ENCODE results near the gene DCLRE1B. TPM values are rescaled to one million over a fixed set of nuclear protein-coding genes. Genes with fewer than 3 reads are reported as not detected.

Gene DCLRE1B
- total and polyA plus RNA-seq, 4 donors = 0.82 to 6.6 (median 1.2) TPM

- Histone ChIP-seq H3K4me3 (ENCODE audit: low read depth in 1 of 3, low read length in 3 of 3) (peak within 1 kb of the TSS; percentile 84 to 97 (median 93)), H3K36me3 (ENCODE audit: control insufficient read depth in 4 of 4, insufficient read depth in 3 of 4, low read depth in 1 of 4, low read length in 3 of 4) (no peaks in the 10 kb centered on the region), H3K27ac (ENCODE audit: low read depth in 1 of 2, low read length in 2 of 2) (peak within 1 kb of the TSS; percentile 94 to 100), H3K27me3 (ENCODE audit: control insufficient read depth in 4 of 4, insufficient read depth in 4 of 4, low read length in 3 of 4) (no peaks in the 10 kb centered on the region), H3K9ac (ENCODE audit: low read depth in 1 of 2, low read length in 2 of 2) (peak within 1 kb of the TSS; percentile 70 to 87), H3K4me1 (ENCODE audit: control insufficient read depth in 4 of 4, insufficient read depth in 4 of 4, low read length in 3 of 4) (peaks cover 9 to 47% (median 34%) of the 10 kb centered on the region in 4 donors), H3K9me3 (ENCODE audit: control insufficient read depth in 4 of 4, low read length in 3 of 4) (no peaks in the 10 kb centered on the region)
- TF ChIP-seq, protein P1, sequence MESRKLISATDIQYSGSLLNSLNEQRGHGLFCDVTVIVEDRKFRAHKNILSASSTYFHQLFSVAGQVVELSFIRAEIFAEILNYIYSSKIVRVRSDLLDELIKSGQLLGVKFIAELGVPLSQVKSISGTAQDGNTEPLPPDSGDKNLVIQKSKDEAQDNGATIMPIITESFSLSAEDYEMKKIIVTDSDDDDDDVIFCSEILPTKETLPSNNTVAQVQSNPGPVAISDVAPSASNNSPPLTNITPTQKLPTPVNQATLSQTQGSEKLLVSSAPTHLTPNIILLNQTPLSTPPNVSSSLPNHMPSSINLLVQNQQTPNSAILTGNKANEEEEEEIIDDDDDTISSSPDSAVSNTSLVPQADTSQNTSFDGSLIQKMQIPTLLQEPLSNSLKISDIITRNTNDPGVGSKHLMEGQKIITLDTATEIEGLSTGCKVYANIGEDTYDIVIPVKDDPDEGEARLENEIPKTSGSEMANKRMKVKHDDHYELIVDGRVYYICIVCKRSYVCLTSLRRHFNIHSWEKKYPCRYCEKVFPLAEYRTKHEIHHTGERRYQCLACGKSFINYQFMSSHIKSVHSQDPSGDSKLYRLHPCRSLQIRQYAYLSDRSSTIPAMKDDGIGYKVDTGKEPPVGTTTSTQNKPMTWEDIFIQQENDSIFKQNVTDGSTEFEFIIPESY (IDR thresholded peaks at IDR 0.05) = no peak
- TF ChIP-seq REST (IDR thresholded peaks at IDR 0.05) = peak; percentile 17
- no peak for TF ChIP-seq NR2F2 (IDR thresholded peaks at IDR 0.05)
- peak; percentile 99 for TF ChIP-seq YY1 (IDR thresholded peaks at IDR 0.05)
- no peak for TF ChIP-seq CTCF (IDR thresholded peaks at IDR 0.05; ENCODE audit: low read depth, low read length, missing input control)
- TF ChIP-seq TAF1 (conservative IDR thresholded peaks at IDR 0.05) = peak; percentile 60
- TF ChIP-seq EGR1 (IDR thresholded peaks at IDR 0.05; ENCODE audit: low read depth in 2 of 2) = no peak
- TF ChIP-seq RAD21 (IDR thresholded peaks at IDR 0.05) = peak; percentile 22 to 44
- TF ChIP-seq, protein P2, sequence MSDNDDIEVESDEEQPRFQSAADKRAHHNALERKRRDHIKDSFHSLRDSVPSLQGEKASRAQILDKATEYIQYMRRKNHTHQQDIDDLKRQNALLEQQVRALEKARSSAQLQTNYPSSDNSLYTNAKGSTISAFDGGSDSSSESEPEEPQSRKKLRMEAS (IDR thresholded peaks at IDR 0.05) = peak; percentile 18
- TF ChIP-seq GABPA (IDR thresholded peaks at IDR 0.05 in 1 of 2, conservative IDR thresholded peaks at IDR 0.05 in 1 of 2) = peak; percentile 46 to 87
- peak; percentile 70 for TF ChIP-seq ATF3 (IDR thresholded peaks at IDR 0.05)
- TF ChIP-seq FOXA2 (IDR thresholded peaks at IDR 0.05) = peak; percentile 59
- peak; percentile 55 to 62 for TF ChIP-seq HNF4A (conservative IDR thresholded peaks at IDR 0.05)
- TF ChIP-seq HNF4G (IDR thresholded peaks at IDR 0.05) = peak; percentile 31
- peak; percentile 4 to 51 for TF ChIP-seq RXRA (IDR thresholded peaks at IDR 0.05)
- peak; percentile 30 for TF ChIP-seq SP1 (IDR thresholded peaks at IDR 0.05)
- peak; percentile 57 to 70 for TF ChIP-seq JUND (IDR thresholded peaks at IDR 0.05)
- TF ChIP-seq FOXA1 (IDR thresholded peaks at IDR 0.05) = peak; percentile 49
- under 1% methylated on average over 61 of the region's 61 CpGs for WGBS
- peak; percentile 94 for DNase-seq (ENCODE audit: low spot score)
Measured at GRCh38 chr1:113928941-113929749, 24.0 kb downstream of the DCLRE1B start, which contains the start of gene HIPK1. HIPK1 (plus strand) TSS chr1:113929324.

All from liver (tissue), 9 donors.